ENCODE results near the gene DGKD.

DNA sequence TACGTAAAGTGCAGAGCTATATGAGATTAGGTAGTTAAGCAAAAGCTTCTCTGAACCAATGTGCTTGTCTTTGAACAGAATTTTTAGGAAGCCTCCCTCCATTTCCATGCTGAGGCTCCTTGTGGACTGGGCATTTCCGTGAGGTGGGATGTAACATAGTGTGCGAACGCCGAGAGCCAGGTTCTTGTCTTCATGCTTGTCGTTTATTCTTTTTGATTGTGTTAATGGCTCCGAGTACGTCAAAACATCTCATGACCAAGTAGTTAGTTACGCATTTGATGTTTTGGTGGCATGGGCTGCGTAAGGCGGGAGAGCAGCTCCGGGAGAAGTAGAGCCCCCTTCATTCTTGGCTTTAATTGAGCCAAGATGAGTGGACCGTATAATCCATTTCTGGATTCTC is 32.9 kb downstream of the DGKD start:
- TF ChIP-seq POLR2AphosphoS5 (IDR thresholded peaks at IDR 0.05; ENCODE audit: low read depth, low read length): no peak
- no peak for TF ChIP-seq POLR2A (IDR thresholded peaks at IDR 0.05; ENCODE audit: low read depth, low read length)
- no peak for TF ChIP-seq TAF1 (IDR thresholded peaks at IDR 0.05; ENCODE audit: low read depth, low read length)
- TF ChIP-seq SPI1 (IDR thresholded peaks at IDR 0.05; ENCODE audit: low read depth, low read length): no peak

Measured in GM12891 (cell line).